ENCODE measurements around the gene FGF19. TPM values are rescaled to one million over a fixed set of nuclear protein-coding genes. Genes with fewer than 3 reads are reported as not detected.

The FGF19 gene
- total and polyA plus RNA-seq, 9 of the 15 experiments (the other 6 are each of a cell fraction or from before 2014, with no cell fraction given) = 0.11 TPM; not detected in 8

GRCh38 chr11:69729252-69729651, 25.4 kb upstream of the FGF19 start:
- Histone ChIP-seq H3K27me3 (ENCODE audit: control insufficient read depth in 2 of 2, insufficient read depth in 2 of 2, low read length in 2 of 2) (peaks cover 10 to 67% of the 10 kb centered on the region in 2 experiments; a peak in 4 of 5 replicates), H3K79me2 (ENCODE audit: control insufficient read depth, insufficient read depth, low read length) (no peaks in the 10 kb centered on the region), H2AFZ (ENCODE audit: low read depth, low read length) (no peak overlapping the region), H3K27ac (ENCODE audit: extremely low read depth, low read depth, low read length) (no peak overlapping the region), H3K4me2 (ENCODE audit: insufficient read depth, low read length) (no peak overlapping the region), H3K4me3 (no peak overlapping the region), H3K9me3 (replicated peaks; ENCODE audit: control insufficient read depth, insufficient read depth, low read depth, low read length) (no peaks in the 10 kb centered on the region), H3K9ac (ENCODE audit: insufficient read depth in 1 of 2, low read depth in 2 of 2, low read length in 2 of 2) (no peak overlapping the region), H4K20me1 (replicated peaks; ENCODE audit: control insufficient read depth, insufficient read depth, low read length) (no peaks in the 10 kb centered on the region), H3K9me1 (ENCODE audit: control insufficient read depth, insufficient read depth, low read length) (no peaks in the 10 kb centered on the region), H3K36me3 (ENCODE audit: control insufficient read depth, insufficient read depth, low read length) (no peaks in the 10 kb centered on the region), H3K4me1 (replicated peaks in 1 of 2; ENCODE audit: control insufficient read depth in 2 of 2, insufficient read depth in 2 of 2, low read length in 2 of 2) (no peaks in the 10 kb centered on the region)
- POLR2A ChIA-PET = no interaction called here
- FAIRE-seq = no peak
- CTCF ChIA-PET (ENCODE audit: low intra/inter-chr PET ratio) = interaction anchor here (0.6 kb wide), 1 partner anchor 474 kb away, joined by 4 read pairs; no protein-coding TSS in a partner anchor
- intact Hi-C loops (cut with micrococcal nuclease) (no loop called here), in situ Hi-C loops (cut with MboI) (no loop called here)
- no peak for ATAC-seq
- 3% methylated on average over 9 of the region's 9 CpGs for WGBS (ENCODE audit: insufficient coverage, low coverage, missing lambda C conversion rate)
- DNase-seq (ENCODE audit: extremely low read depth in 1 of 4, low spot score in 3 of 4) = no peak
- BruUV-seq (replicated peaks) = no TSS peak
- TF ChIP-seq NCOA1 (IDR thresholded peaks at IDR 0.05; ENCODE audit: low read depth) = no peak
- TF ChIP-seq FOXK2 (conservative IDR thresholded peaks at IDR 0.05 in 1 of 2, IDR thresholded peaks at IDR 0.05 in 1 of 2; ENCODE audit: low read depth in 2 of 2) = no peak
- TF ChIP-seq ARID3B (CRISPR knock-in tag; IDR thresholded peaks at IDR 0.05; ENCODE audit: borderline replicate concordance) = no peak
- TF ChIP-seq PKNOX1 (IDR thresholded peaks at IDR 0.05) = no peak
- no peak for TF ChIP-seq CHD7 (IDR thresholded peaks at IDR 0.05; ENCODE audit: low read depth, low read length)
- no peak for TF ChIP-seq HNRNPLL (IDR thresholded peaks at IDR 0.05; ENCODE audit: low read depth, low read length, poor library complexity, severe bottlenecking)
- no peak for TF ChIP-seq ZNF57 (CRISPR knock-in tag; IDR thresholded peaks at IDR 0.05)
